ENCODE measurements around the gene GDAP2. TPM values are rescaled to one million over a fixed set of nuclear protein-coding genes. Genes with fewer than 3 reads are reported as not detected.
"Not testable (repeated sequence)": the region's sequence is repeated elsewhere in the genome, so short reads cannot be mapped to it uniquely, and the experiment has no call there.

GDAP2 gene
- total RNA-seq, 2 donors from 2014 or later: 15.8 to 20.8 TPM

DNA sequence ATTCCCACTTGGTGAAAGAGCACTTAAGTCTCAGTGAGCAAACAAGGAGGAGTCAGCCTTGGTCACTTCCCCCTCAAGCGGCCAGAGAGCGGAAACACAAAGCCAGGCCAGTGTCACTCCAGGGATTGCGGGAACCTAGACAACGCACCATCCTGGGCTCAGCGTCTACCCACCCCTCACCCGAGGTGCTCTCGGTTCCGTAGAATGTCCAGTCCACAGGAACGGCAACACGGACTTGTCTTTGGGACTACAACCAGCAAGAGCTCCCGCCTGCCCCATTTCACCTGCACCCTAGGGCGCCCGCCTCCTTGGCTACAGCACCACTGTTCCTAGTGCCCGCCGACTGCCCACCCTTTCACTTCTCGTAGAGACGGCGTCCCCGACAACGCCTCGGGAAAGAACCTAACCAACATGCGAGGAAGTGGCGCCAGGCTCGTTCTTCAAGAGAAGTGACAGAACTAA is 509 bp downstream of the GDAP2 start:
- Histone ChIP-seq H3K4me3 (peak overlapping the region; percentile 84 to 89), H3K27me3 (no peaks in the 10 kb centered on the region), H3K27ac (peak overlapping the region; percentile 72 to 94 (median 85)), H3K36me3 (replicated peaks in 1 of 2; ENCODE audit: insufficient read depth in 1 of 2, low read depth in 2 of 2) (peaks cover 0 to 2% of the 10 kb centered on the region in 2 donors), H3K9me3 (no peaks in the 10 kb centered on the region), H3K4me1 (peaks cover 47% of the 10 kb centered on the region)
- intact Hi-C loops (cut with DNase I): no loop called here
- 0 to 1% methylated on average over 16 to 24 of the region's 24 CpGs for WGBS, 2 donors
- ATAC-seq: peak; percentile 71
- peak; percentile 63 to 75 (median 70) for DNase-seq
- no peak for TF ChIP-seq POLR2A (IDR thresholded peaks at IDR 0.05)
- TF ChIP-seq, protein P1, sequence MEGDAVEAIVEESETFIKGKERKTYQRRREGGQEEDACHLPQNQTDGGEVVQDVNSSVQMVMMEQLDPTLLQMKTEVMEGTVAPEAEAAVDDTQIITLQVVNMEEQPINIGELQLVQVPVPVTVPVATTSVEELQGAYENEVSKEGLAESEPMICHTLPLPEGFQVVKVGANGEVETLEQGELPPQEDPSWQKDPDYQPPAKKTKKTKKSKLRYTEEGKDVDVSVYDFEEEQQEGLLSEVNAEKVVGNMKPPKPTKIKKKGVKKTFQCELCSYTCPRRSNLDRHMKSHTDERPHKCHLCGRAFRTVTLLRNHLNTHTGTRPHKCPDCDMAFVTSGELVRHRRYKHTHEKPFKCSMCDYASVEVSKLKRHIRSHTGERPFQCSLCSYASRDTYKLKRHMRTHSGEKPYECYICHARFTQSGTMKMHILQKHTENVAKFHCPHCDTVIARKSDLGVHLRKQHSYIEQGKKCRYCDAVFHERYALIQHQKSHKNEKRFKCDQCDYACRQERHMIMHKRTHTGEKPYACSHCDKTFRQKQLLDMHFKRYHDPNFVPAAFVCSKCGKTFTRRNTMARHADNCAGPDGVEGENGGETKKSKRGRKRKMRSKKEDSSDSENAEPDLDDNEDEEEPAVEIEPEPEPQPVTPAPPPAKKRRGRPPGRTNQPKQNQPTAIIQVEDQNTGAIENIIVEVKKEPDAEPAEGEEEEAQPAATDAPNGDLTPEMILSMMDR (IDR thresholded peaks at IDR 0.05): peak in 4 of 7 experiments; percentile 17 to 40 (median 36)

DNA sequence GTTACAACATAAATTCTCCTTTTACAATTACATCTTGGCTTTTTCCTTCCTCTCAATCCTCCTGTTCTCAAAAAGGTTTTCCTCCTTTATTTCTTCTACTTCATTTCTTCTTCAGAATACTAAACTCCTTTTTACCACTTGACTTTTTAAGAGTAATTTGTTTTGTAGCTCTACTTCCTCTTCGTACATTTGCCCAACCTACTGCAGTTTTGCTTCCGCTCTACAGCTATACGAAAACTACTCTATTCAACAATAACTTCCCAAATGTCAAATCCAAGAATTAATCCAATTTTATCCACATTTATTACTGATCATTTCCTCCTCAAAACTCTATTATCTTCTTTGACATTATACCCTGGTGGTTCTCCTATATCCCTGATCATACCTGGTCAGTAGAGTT is 3.4 kb downstream of the GDAP2 start:
- H3K4me1 ChIP-seq: peaks cover 24% of the 10 kb centered on the region
- WGBS, 2 donors: 83% methylated on average over 3 of the region's 3 CpGs
- H3K27ac ChIP-seq: no peak overlapping the region
- H3K9me3 ChIP-seq: no peaks in the 10 kb centered on the region
- DNase-seq (no peak), ATAC-seq (no peak)
- intact Hi-C loops (cut with DNase I): no loop called here
- TF ChIP-seq POLR2A (IDR thresholded peaks at IDR 0.05): no peak
- TF ChIP-seq, protein P1 (IDR thresholded peaks at IDR 0.05): no peak
- H3K4me3 ChIP-seq: no peak overlapping the region
- peaks cover 0 to 2% of the 10 kb centered on the region in 2 donors for H3K36me3 ChIP-seq (replicated peaks in 1 of 2; ENCODE audit: insufficient read depth in 1 of 2, low read depth in 2 of 2)
- H3K27me3 ChIP-seq: no peaks in the 10 kb centered on the region

DNA sequence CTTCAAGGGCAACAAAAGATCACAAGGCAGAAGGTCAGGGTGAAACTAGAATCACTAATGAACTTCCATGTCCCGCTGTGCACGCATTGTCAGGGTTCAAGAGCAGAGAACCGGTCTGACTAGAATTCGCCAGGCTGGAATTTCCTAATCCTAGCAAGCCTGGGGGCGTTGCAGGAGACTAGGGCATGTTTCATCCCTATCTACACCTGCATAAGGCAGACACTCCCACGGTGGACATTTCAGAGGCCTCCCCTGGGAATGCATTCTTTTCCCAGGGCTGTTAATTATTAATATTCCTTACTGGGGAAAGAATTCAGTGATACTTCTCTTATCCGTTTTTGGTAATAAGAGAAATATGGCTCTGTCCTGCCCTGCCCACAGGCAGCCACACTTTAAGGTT is 6.7 kb downstream of the GDAP2 start:
- H3K27me3 ChIP-seq; DNase-seq; H3K27ac ChIP-seq; H3K4me1 ChIP-seq; H3K9me3 ChIP-seq; ATAC-seq; H3K4me3 ChIP-seq; intact Hi-C loops (cut with DNase I): not testable (repeated sequence)
- 72 to 74% methylated on average over 7 of the region's 7 CpGs for WGBS, 2 donors
- peaks cover 0 to 13% of the 10 kb centered on the region in 2 donors for H3K36me3 ChIP-seq (replicated peaks in 1 of 2; ENCODE audit: insufficient read depth in 1 of 2, low read depth in 2 of 2)

DNA sequence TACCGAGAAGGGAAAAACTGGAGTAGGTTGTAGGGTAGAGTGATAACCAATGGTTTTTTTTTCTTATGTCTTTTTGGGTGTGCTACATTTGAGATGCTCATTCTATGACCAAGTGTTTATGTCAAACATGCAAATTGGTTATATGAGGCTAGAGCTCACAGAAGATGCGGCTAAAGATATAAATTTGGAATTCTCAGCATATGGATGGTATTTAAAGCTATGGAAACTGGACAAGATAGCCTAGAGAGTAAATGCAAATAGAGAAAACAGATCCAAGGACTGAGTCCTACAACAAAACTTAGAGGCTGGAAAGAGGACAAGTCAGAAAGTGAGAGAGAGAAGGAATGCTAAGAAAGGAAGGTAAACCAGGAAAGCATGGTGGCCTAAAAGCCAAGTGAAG is 7.4 kb downstream of the GDAP2 start:
- DNase-seq (no peak), ATAC-seq (no peak)
- WGBS, 2 donors: 89 to 91% methylated on average over 2 of the region's 2 CpGs
- Histone ChIP-seq H3K36me3 (replicated peaks in 1 of 2; ENCODE audit: insufficient read depth in 1 of 2, low read depth in 2 of 2) (peaks cover 0 to 18% of the 10 kb centered on the region in 2 donors), H3K4me1 (peaks cover under 1% of the 10 kb centered on the region), H3K9me3 (no peaks in the 10 kb centered on the region), H3K27ac (no peak overlapping the region), H3K4me3 (no peak overlapping the region), H3K27me3 (no peaks in the 10 kb centered on the region)
- intact Hi-C loops (cut with DNase I): no loop called here
- TF ChIP-seq, protein P1 (IDR thresholded peaks at IDR 0.05): no peak
- TF ChIP-seq POLR2A (IDR thresholded peaks at IDR 0.05): no peak

DNA sequence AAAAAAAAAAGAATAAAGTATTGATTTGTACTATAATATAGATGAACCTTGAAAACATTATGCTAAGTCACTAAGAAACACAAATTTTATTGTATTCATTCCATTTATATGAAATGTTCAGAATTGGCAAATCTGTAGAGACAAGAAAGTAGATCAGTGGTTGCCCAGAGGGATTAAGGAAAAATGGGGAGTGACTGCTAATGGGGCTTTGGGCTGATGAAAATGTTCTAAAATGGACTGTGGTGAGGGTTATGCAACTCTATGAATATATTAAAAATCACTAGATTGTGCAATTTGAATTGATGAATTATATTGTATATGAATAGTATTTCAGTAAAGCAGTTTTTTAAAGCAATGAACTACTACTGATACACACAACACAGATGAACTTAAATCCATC is 10.0 kb downstream of the GDAP2 start:
- Histone ChIP-seq H3K4me3 (no peak overlapping the region), H3K27me3 (no peaks in the 10 kb centered on the region), H3K27ac (no peak overlapping the region), H3K9me3 (no peaks in the 10 kb centered on the region), H3K36me3 (replicated peaks in 1 of 2; ENCODE audit: insufficient read depth in 1 of 2, low read depth in 2 of 2) (peaks cover 0 to 25% of the 10 kb centered on the region in 2 donors), H3K4me1 (no peaks in the 10 kb centered on the region)
- DNase-seq (no peak), ATAC-seq (no peak)
- TF ChIP-seq POLR2A (IDR thresholded peaks at IDR 0.05): no peak
- TF ChIP-seq, protein P1 (IDR thresholded peaks at IDR 0.05): no peak
- intact Hi-C loops (cut with DNase I): no loop called here

All from body of pancreas (tissue), 4 donors.